GM21360 (cell line): Measurements from ENCODE around the gene CHDH.

ENCODE experiments used
- ATAC-seq: cut with Tn5 transposase; IDR thresholded peaks from one replicate; pipeline ENCODE4 v1.9.1; 2021; ENCODE audit warnings: mild to moderate bottlenecking, moderate library complexity; ENCODE audit not compliant: unreplicated experiment

CHDH gene

DNA sequence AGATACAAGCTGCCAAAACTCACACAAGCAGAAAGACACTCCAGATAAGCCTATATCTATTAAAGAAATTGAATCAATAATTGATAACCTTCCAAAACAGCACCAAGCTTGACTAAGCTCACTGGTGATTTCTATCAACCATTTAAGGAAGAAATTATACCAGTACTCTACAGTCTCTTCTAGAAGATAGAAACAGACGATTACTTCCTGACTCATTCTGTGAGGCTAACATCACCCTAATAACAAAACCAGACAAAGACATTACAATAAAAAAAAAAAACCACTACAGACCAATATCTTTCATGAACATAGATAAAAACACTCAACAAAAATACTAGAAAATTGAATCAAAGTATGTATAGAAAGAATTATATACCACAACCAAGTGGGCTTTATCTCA, 20.2 kb downstream of the CHDH start:
- no peak for ATAC-seq

DNA sequence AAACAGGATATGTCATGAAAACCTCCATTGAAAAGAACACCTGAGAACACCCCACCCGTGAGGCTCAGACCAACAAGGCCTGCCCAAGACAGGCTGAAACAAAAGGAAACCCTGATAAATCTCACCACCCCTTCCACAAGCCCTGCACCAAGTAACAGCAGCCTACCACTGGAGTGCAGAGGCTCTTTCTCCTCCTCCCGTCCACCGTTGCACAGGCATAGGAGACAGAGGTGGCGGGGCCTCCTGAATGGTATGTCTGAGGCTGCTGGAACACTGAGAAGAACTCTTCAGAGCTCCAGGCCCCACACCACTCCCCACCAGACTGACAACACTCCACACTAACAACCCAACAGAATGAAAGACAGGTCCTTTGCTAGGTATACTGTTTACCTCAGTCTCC, 21.4 kb downstream of the CHDH start:
- ATAC-seq: no peak

DNA sequence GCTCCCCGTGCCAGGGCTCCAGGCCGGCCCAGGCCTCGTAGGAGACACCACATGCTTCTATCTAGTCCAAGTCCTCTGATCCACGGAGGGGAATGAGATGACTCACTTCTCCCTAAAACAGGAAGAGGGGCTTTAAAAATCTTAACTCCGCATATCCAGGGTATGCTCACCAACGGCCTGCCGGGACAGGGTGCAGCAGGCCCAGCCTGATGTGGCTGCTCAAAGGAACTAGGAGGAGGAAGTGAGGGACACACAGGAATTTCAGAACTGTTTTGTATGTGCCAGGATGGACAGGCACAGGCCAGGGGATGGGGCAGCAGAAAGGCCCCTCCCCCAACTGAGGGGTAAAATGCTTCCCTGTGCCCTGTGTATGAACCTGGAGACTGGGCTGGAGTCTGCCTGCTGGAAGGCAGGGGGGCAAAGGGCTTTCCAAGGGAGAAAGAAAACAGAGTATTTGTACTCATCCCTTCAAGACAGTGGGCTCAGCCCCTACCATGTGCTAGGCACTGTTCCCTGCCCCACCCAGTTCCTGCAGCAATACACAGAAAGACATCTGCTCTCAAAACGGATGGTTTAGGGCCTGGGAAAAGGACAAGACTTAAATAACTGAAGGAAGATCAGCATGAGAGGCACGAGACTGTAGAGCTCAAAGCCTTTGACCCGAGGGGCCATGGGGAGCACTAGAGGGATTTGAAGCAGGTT, 22.1 kb downstream of the CHDH start:
- ATAC-seq: no peak

DNA sequence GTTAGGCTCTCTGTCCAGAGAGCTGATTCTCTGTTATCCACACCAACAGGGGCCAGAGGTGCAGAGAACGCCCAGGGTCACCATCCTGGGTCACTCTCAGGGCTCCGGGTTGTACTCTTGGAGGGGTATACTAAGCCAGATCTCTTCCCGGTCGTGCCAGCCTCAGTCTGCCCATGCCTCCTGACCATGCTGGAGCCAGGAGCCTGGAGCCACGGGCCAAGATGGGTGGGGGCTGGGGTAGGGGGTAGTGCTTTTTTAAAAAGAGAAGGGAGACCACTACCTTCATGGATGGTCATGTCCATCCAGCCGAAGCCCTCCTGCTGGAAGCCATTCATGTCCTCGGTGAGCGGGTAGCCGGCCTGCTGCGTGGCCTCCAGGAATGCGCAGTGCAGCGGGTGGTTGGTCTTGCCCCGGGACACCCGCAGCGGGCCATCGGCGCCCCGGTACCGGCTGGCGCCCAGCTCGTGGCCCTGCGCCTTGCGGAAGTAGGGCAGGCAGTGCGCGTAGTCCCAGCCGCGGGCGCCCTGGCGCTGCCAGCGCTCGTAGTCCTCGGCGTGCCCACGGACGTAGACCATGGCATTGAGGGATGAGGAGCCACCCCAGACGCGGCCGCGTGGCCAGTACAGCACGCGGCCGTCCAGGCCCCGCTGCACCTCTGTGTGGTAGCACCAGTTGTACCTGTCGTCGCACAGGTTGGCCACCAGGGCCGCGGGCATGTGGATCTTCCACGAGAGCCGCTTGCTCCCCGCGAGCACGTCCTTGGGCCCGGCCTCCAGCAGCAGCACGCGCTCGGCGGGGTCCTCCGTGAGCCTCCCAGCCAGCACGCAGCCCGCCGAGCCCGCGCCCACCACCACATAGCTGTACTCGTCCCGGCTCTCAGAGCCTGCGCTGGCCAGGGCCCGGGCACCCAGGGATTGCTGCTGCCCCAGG, 22.9 kb downstream of the CHDH start:
- no peak for ATAC-seq

DNA sequence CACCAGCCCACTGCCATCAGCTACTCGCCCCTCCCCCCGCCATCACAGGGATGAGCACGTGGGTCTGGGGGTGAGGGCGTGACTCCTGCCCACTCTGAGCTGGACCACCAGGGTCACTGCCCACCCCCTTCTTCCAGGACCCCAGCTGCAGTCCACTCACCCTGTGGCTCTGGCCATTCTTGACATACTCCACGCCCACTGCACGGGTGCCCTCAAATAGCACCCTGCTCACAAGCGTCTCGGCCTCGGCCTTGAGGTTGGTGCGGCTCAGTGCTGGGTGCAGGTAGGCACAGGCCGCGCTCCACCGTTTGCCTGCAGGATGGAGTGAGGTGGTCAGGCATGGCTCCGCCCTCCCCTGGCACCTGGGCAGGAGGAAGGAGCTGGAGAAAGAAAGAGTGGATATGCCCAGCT, 23.9 kb downstream of the CHDH start:
- ATAC-seq: no peak

DNA sequence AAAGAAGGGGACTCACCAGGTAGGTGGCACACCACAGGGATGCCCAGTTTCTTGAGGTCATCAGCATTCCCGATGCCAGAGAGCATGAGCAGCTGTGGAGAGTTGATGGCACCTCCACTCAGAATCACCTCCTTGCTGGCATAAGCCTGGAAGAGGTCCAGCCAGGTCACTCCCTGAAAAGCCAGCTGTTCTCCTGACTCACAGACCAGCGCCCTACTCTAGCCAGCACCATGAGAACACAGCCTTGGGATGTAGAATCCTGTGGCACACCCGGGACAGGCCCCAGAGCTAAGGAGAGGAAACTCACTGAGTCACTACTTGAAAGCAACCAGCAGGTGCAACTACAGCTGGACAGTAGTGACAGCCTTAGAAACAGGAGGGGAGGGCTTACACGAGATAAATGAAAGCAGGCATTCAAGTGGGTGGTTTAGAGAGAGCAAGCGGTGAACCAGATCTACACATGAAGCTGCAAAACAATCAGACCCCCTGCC, 24.5 kb downstream of the CHDH start:
- no peak for ATAC-seq

DNA sequence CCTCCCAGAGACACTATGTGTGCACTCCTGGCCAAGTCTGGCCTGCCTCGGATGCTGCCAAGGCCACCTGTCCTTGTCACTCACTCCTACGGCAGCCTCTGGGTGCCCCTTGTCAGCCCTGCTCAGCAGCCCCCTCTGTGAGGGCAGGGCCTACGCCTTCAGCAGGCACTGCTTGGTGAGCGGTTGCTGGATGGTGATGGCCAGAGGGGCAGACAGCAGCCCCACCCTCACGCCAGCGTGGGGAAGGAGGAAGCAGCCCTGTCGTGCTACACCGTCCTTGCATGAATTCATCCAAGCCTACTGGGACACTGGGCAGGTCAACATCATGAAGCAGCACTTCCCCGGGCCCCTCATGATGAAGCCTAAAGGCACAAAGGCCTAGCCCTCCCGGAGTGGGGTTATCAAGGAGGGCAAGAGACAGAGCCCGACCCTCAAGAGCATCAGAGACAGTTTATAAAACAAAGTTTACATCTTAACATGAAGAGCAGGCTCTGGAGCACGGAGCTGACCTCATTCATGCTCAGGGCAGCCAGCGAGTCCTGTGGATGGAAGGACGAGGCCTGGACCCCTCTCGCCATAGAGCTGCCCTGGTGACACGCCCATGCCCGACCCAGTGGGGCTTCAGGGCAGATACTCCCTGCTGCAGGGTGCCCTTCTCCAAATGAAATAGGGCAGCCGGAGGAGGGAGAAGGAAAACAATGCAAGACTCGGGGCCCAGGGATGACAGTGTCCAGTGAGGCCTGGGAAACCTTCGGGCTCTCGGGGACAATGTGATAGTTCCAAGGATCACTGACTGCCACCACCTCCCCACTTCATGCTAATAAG, 25.3 kb downstream of the CHDH start:
- no peak for ATAC-seq

DNA sequence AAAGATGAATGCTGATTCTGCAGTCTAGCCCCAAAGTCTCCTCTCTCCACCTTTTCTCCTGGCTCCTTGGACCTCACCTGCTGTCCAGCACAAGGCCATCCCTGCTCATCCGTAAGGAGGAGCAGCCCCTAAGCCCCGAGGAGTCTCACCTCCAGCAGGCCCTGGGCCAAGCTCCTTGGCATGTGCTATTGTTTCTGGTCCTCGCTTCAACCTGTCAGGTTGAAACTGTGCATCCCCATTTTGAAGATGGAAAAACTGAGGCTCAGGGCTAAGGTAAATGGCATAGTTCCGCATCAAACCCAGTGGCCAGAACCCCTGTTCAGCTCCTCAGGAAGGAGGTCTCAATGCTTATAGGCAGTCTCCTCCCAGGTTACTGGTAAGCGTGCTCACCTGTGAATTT, 26.1 kb downstream of the CHDH start:
- ATAC-seq: no peak

DNA sequence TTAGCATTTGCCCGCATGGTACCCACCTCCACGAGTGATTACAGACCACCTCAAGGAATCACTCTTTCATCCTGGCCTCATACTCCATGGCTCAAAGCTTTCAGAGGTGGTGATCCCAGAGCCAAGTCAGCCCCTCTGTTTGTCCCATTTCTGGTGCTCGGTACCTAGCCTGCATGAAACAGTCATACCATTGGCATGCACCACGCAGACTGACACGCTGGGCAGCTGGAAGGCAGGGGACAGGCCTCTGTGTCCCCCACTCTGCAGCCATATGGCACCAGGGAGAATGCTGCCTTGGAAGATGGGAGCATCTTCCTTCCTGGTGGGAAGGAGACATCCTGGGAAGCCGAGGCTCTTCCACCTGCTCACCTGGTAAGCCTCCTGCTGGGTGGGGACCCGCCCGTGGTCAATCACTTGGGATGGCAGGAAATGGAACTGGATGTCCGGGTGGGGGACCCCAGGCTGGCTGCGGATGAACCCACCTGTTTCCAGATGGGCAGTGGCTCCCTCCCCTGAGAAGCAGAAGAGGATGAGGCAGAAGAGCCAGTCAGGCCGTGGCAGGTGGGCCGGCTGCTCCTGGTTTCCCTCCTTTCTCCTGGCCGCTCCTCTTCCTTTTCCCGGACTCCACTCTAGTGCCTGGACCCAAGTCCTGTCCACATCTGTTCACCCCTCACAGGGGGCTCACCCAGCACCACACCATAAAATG, 26.9 kb downstream of the CHDH start:
- no peak for ATAC-seq

DNA sequence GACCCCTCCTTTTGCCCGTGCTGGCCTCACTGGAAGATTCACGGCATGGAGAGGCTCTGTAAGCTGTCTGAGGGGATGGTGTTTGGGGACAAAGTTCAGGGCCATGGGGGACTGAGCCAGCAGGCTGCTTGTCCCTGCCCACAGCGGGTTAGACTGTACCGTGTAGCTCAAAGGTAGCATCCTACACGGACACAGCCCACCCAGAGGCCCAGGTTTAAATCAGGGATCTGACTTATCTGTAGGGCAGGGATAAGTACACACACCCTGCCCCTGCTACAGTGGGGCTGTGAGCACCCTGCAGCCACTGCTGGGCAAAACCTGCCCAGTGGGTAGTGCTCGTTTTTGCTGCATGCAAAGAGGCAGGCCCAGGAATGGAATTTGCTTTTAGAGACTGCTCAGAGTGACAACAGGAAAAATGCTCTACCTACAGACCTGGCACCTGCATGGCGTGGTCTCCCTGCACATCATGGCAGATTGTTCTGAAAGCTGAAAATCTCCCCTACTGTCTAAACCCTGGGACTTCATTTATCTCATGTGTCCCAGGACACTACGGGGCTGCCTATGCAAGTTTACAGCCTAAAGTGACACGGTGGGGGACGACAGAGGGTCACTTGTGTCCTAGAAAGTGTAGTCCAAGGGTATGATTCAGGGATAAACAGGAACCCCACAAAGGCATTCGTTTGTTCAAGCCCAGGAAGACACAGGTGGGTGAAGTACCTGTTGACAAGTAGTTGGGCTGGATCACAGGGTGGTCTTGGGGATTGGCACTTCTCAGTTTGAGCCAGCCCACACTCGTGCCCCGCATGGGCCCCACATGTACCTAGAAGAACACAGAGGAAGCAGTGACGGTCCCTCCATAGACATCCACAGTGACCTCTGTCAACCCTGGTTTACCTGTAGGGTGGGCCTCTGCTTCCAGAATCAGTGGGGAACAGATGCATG, 27.7 kb downstream of the CHDH start:
- ATAC-seq: no peak

DNA sequence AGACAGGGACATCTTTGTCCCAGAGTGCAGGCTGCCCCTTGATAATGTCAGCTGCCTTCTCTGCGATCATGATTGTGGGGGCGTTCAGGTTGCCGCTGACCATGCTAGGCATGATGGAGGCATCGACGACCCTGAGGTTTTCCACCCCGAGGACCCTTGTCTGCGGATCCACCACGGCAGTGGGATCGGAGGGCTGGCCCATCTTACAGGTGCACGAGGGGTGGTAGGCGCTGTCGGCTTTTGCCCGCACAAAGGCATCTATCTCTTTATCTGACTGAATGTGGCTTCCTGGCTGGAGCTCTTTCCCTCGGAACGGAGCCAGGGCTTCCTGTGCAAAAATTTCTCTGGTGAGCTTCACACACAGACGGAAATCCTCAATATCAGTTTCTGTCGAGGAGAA, 28.4 kb downstream of the CHDH start:
- no peak for ATAC-seq

DNA sequence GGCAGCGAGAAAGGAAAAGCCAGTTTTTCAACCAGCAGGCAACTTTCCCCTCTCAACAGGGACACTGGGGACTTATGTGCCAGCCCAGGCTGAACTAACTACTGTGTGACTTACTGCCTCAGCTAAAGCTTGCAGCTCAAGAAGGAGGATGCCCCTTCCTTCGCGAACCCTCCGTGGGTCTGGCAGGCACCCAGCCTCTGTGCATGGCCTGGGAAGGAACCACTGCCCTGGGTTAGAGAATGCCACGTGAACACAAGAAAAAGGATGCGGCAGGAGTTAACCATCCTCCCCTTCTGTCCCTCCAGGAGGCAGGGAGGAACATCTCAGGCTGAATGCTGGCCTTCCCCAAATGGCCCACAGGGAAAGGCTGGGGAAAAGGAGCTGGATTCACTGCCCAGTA, 29.0 kb downstream of the CHDH start:
- ATAC-seq: no peak

DNA sequence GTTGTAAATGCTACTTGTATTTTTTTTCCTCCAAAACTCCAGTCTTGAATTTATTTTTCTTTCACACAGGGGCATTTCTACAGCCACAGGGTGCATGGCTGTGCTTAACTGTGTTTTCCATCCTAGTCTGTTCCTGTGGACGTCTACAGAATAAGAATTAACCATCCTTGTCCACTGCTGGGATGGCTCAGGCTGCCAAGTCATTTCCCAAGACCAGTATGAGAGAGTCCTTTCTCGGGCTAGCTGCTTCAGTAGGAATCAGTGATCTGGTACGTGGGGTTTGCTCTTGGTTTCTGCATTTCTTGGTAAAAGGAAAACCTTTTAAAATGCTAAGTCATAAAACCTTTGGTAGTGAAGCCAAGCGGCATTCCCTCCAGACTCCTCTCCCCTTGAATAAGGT, 29.8 kb downstream of the CHDH start:
- ATAC-seq: no peak

DNA sequence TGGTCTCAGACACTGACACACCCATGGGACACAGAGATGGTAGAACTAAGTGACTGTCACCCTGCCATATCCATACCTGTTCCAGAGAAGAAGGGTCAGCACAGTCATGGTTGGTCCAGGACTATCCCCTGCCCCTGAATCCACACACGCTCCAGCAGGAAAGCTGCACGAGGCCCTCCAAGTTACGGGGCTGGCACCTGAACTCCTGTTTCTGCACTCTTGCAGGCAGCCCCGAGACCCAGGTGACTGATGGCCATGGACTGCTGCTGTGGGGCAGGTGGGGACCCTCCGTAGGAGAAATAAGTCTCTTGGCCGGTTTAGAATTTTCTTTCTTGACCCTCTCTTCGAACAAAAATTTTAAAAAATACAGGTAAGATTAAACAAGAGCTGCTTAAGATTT, 30.6 kb downstream of the CHDH start:
- ATAC-seq: no peak

DNA sequence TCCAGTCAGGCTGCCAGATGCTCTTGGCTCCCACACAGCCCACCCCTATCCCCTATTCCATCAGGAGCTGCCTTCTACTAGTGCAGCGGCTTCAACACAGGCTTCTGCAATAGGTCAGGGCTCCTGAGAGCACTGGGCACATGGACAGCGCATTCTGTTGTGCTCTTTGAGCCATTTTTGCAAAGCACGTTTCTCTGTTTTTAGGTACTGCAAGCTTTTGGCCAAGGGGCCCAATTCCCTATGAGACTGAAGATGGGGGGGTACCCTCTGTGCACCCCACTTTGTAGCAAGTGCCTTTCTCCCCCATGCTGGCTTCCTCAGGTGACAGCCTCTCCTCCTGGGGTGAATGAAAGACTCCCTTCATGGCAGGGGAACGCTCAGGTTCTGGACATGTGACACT, 31.2 kb downstream of the CHDH start:
- ATAC-seq: no peak

DNA sequence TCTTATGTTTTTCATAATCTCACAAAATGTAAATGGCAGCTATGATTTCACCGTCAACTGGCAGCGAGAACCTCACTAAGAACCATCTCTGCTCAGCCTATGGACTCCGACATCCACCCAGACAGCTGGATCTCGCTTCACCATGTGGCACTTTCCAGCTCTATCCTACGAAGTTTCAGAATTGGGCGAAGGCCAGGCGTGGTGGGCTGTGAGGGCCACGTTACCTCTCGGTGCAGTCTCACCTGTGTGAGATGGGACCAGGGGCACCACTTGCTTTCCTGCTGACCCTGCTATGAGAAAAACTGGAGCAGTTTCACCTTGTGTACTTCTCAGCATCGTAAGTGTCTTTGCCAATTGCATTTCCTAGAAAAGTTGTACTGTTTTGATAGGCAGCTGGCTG, 32.3 kb downstream of the CHDH start:
- ATAC-seq: no peak

DNA sequence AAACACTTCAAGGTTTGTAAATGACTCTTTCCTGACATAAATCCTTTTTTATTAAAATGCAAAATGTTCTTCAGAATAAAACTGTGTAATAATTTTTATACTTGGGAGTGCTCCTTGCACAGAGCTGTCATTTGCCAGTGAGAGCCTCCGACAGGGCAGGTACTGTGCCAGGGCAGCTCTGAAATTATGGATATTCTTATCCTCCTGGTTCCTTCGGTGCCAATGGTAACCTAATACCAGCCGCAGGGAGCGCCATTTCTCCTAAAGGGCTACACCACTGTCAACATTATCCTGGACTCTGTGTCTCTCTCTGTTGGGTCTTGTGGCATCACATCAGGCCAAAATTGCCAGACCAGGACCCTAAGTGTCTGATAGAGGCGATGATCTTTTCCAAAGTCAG, 33.0 kb downstream of the CHDH start:
- no peak for ATAC-seq

DNA sequence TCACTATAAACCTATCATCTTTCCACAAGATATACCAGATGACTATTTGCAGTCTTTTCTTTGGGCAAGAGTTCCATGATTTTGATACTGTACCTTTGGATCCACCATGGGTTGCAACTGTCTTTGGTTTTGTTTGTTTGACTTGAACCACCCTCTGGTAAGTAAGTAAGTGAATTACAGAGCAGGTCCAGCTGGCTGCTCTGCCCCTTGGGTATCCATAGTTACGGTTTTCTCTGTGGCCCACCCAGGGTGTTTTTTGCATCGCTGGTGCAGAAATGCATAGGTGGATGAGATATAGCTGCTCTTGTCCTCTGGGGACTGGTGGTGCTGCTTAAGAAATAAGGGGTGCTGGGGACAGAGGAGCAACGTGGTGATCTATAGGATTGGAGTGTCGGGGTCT, 33.8 kb downstream of the CHDH start:
- ATAC-seq: no peak

DNA sequence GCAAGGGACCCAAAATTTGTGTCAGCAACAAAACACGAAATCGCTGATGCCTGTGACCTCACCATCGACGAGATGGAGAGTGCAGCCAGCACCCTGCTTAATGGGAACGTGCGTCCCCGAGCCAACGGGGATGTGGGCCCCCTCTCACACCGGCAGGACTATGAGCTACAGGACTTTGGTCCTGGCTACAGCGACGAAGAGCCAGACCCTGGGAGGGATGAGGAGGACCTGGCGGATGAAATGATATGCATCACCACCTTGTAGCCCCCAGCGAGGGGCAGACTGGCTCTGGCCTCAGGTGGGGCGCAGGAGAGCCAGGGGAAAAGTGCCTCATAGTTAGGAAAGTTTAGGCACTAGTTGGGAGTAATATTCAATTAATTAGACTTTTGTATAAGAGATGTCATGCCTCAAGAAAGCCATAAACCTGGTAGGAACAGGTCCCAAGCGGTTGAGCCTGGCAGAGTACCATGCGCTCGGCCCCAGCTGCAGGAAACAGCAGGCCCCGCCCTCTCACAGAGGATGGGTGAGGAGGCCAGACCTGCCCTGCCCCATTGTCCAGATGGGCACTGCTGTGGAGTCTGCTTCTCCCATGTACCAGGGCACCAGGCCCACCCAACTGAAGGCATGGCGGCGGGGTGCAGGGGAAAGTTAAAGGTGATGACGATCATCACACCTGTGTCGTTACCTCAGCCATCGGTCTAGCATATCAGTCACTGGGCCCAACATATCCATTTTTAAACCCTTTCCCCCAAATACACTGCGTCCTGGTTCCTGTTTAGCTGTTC, 34.9 kb downstream of the CHDH start:
- no peak for ATAC-seq
